Fibroblast of lung (primary cell): ENCODE results near the gene DUSP8. TPM values are rescaled to one million over a fixed set of nuclear protein-coding genes. Genes with fewer than 3 reads are reported as not detected.
"Not testable (repeated sequence)": the region's sequence is repeated elsewhere in the genome, so short reads cannot be mapped to it uniquely, and the experiment has no call there.

ENCODE experiments used
- DNase-seq, 2 donors: peaks; one replicate each; pipeline versions ENCODE4 v3.0.0 to v3.0.0-alpha.2; 2010; ENCODE audit warnings: low read depth in 2 of 2
- H2AFZ ChIP-seq: 2 replicates; pipeline ENCODE4 v1.5.1; 2012; ENCODE audit warnings: low read length, control low read depth, inconsistent platforms
- H3K27ac ChIP-seq: 2 replicates; pipeline ENCODE4 v1.5.1; 2011; ENCODE audit warnings: low read length, control low read depth; ENCODE audit not compliant: insufficient read depth
- H3K27me3 ChIP-seq: 2 replicates; pipeline ENCODE4 v1.5.1; 2011; ENCODE audit warnings: mild to moderate bottlenecking, low read length; ENCODE audit not compliant: control insufficient read depth, insufficient read depth
- H3K36me3 ChIP-seq: 2 replicates; pipeline ENCODE4 v1.5.1; 2011; ENCODE audit warnings: low read length; ENCODE audit not compliant: control insufficient read depth, insufficient read depth
- H3K4me1 ChIP-seq: 2 replicates; pipeline ENCODE4 v1.5.1; 2011; ENCODE audit warnings: low read length; ENCODE audit not compliant: control insufficient read depth, insufficient read depth; ENCODE audit errors: extremely low read depth
- H3K4me2 ChIP-seq: 2 replicates; pipeline ENCODE4 v1.5.1; 2011; ENCODE audit warnings: low read length, control low read depth; ENCODE audit not compliant: insufficient read depth; ENCODE audit errors: extremely low read depth
- H3K4me3 ChIP-seq, 4 experiments: fragments of 200-600 bp in 1 of 4; sonication (generic) in 1 of 4; replicated peaks in 1 of 4; 2 replicates each; pipeline ENCODE4 v1.5.1; 2011 to 2016; ENCODE audit warnings: low read length in 4 of 4, low read depth in 3 of 4, mild to moderate bottlenecking in 3 of 4, control low read depth in 2 of 4, inconsistent platforms in 1 of 4, mixed read lengths in 1 of 4; ENCODE audit not compliant: insufficient read depth in 1 of 4; ENCODE audit errors: control extremely low read depth in 1 of 4
- H3K79me2 ChIP-seq: 2 replicates; pipeline ENCODE4 v1.5.1; 2012; ENCODE audit warnings: mild to moderate bottlenecking, low read length, inconsistent platforms; ENCODE audit not compliant: control insufficient read depth, insufficient read depth
- H3K9ac ChIP-seq: 2 replicates; pipeline ENCODE4 v1.5.1; 2011; ENCODE audit warnings: mild to moderate bottlenecking, low read length, control low read depth; ENCODE audit not compliant: insufficient read depth
- H3K9me3 ChIP-seq: 2 replicates; pipeline ENCODE4 v1.5.1; 2012; ENCODE audit warnings: low read depth, low read length; ENCODE audit not compliant: control insufficient read depth, insufficient read depth
- H4K20me1 ChIP-seq: 2 replicates; pipeline ENCODE4 v1.5.1; 2011; ENCODE audit warnings: low read length; ENCODE audit not compliant: control insufficient read depth, insufficient read depth; ENCODE audit errors: extremely low read depth
- EZH2 ChIP-seq: IDR thresholded peaks from 2 replicates; pipeline ENCODE4 v1.5.1; 2012; ENCODE audit warnings: low read length, control low read depth, mild to moderate bottlenecking; ENCODE audit errors: missing control alignments
- polyA plus RNA-seq, 2 donors: library from polyadenylated mRNA; depleted of rRNA in 1 of 2; stranded (reverse) in 1 of 2; unstranded in 1 of 2; fragments of >200 nt; gene quantifications; 2 replicates each; pipeline ENCODE4 v1.2.1, GENCODE V29; 2011 to 2012; ENCODE audit warnings: missing spikeins in 1 of 2
- total RNA-seq: library from RNA; depleted of rRNA; stranded (reverse); fragments of >200 nt; gene quantifications from 2 replicates; pipeline ENCODE4 v1.2.1, GENCODE V29; 2014
- TF ChIP-seq, protein P1 (sequence below), 2 donors: IDR thresholded peaks in 1 of 2; conservative IDR thresholded peaks in 1 of 2; 1 replicate in 1 of 2; 2 replicates in 1 of 2; pipeline ENCODE4 v1.5.1; 2011 to 2012; ENCODE audit warnings: low read length in 2 of 2, control low read depth in 1 of 2, inconsistent platforms in 1 of 2, low read depth in 1 of 2, mild to moderate bottlenecking in 1 of 2

Gene DUSP8
- total and polyA plus RNA-seq, 2 donors (not counting 1 experiment from before 2014, with no cell fraction given) = 0.62 to 0.66 TPM

- Histone ChIP-seq H3K79me2 (no peaks in the 10 kb centered on the region), H3K4me3 (no peak overlapping the region), H3K36me3 (no peaks in the 10 kb centered on the region), H2AFZ (no peak overlapping the region), H3K27ac (no peak overlapping the region), H3K9ac (no peak overlapping the region), H3K27me3 (no peaks in the 10 kb centered on the region), H3K4me1 (no peaks in the 10 kb centered on the region), H3K4me2 (no peak overlapping the region), H3K9me3 (no peaks in the 10 kb centered on the region), H4K20me1 (no peaks in the 10 kb centered on the region)
- TF ChIP-seq, protein P1, sequence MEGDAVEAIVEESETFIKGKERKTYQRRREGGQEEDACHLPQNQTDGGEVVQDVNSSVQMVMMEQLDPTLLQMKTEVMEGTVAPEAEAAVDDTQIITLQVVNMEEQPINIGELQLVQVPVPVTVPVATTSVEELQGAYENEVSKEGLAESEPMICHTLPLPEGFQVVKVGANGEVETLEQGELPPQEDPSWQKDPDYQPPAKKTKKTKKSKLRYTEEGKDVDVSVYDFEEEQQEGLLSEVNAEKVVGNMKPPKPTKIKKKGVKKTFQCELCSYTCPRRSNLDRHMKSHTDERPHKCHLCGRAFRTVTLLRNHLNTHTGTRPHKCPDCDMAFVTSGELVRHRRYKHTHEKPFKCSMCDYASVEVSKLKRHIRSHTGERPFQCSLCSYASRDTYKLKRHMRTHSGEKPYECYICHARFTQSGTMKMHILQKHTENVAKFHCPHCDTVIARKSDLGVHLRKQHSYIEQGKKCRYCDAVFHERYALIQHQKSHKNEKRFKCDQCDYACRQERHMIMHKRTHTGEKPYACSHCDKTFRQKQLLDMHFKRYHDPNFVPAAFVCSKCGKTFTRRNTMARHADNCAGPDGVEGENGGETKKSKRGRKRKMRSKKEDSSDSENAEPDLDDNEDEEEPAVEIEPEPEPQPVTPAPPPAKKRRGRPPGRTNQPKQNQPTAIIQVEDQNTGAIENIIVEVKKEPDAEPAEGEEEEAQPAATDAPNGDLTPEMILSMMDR (conservative IDR thresholded peaks at IDR 0.05 in 1 of 2, IDR thresholded peaks at IDR 0.05 in 1 of 2; ENCODE audit: low read depth in 1 of 2, low read length in 2 of 2) = no peak
- TF ChIP-seq EZH2 = no peak
- DNase-seq = no peak
Measured at GRCh38 chr11:1618231-1618630, 46.2 kb upstream of the DUSP8 start.

DNA sequence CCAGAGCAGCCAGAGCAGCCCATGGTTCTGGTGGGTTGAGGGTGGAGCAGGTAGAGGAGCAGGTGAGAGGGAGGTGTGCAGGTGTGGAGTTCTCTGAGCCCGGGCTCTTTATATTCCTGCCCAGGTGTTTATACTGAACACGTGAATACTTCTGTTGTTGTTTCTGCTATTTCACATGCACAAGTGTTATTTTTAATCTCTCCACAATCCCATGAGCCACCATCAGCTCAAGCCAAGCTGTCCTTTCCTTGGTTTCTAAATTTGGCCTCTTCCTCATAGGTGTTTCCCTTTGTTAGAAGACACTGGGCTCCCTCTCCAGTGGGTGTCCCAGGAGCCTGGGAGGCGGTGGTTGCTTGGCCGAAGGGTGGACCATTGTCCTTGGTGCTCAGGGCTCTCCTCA is 36.3 kb upstream of the DUSP8 start, which contains the start of gene KRTAP5-3:
Gene KRTAP5-3, minus strand, starts transcription at position 101 of the 400 bp plus-strand sequence. Its CDS starts 78 bp downstream, at position 23.
- Histone ChIP-seq H4K20me1 (no peaks in the 10 kb centered on the region), H3K4me2 (no peak within 1 kb of the TSS), H3K4me3 (no peak within 1 kb of the TSS), H3K4me1 (no peaks in the 10 kb centered on the region), H3K9me3 (no peaks in the 10 kb centered on the region), H3K27ac (no peak within 1 kb of the TSS), H3K9ac (no peak within 1 kb of the TSS), H3K79me2 (no peaks in the 10 kb centered on the region), H2AFZ (no peak within 1 kb of the TSS), H3K27me3 (no peaks in the 10 kb centered on the region), H3K36me3 (no peaks in the 10 kb centered on the region)
- TF ChIP-seq, protein P1 (conservative IDR thresholded peaks at IDR 0.05 in 1 of 2, IDR thresholded peaks at IDR 0.05 in 1 of 2; ENCODE audit: low read depth in 1 of 2, low read length in 2 of 2) = no peak
- TF ChIP-seq EZH2 = no peak
- no peak for DNase-seq

DNA sequence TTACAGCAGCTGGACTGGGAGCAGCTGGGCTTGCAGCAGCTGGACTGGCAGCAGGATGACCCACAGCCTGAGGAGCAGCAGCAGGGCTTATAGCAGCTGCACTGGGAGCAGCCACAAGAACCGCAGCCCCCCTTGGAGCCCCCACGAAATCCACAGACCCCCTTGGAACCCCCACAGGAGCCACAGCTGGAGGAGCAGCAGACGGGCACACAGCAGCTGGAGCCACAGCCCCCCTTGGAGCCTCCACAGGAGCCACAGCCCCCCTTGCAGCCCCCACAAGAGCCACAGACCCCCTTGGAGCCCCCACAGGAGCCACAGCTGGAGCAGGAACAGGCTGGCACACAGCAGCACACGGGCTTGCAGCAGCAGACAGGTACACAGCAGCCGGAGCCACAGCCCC is 35.8 kb upstream of the DUSP8 start:
- peak in 1 of 2 donors; percentile 48 for DNase-seq
- not testable (repeated sequence) for H3K4me1 ChIP-seq, H3K4me2 ChIP-seq, H3K9me3 ChIP-seq, H3K36me3 ChIP-seq, H3K4me3 ChIP-seq, H2AFZ ChIP-seq, H3K79me2 ChIP-seq, H3K27ac ChIP-seq, H4K20me1 ChIP-seq, H3K27me3 ChIP-seq, H3K9ac ChIP-seq

DNA sequence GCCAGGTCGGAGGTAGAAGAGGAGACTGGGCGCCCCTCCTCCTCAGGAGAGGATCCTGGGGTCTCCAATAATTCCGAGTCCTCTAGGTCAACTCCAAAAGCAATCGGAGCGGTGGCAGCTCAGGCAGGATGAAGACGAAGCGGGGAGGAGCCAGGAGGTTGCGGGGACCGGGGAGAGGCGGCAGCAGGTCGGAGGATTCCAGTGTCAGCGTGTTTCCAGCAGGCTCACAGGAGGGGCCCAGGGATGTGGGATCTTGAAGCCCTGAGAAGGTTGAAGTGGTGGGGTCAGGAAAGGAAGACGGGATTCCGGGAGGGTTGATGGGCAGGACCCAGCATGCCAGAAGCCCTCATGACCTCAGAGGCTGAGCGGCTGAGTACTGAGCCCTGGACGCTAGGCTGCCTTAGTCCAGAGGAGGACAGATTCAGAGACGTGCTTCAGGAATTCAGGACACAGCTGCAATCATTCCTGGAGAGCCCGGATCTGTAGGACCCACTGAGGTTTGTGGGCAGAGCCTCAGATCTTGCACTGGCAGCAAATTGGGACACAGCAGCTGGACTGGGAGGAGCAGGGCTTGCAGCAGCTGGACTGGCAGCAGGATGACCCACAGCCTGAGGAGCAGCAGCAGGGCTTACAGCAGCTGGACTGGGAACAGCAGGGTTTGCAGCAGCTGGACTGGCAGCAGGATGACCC is 35.2 kb upstream of the DUSP8 start:
- H3K27me3 ChIP-seq, H3K4me1 ChIP-seq, H3K9ac ChIP-seq, H3K4me2 ChIP-seq, H3K9me3 ChIP-seq, H3K36me3 ChIP-seq, H4K20me1 ChIP-seq, H3K79me2 ChIP-seq, DNase-seq, H3K27ac ChIP-seq, H2AFZ ChIP-seq, H3K4me3 ChIP-seq: not testable (repeated sequence)

DNA sequence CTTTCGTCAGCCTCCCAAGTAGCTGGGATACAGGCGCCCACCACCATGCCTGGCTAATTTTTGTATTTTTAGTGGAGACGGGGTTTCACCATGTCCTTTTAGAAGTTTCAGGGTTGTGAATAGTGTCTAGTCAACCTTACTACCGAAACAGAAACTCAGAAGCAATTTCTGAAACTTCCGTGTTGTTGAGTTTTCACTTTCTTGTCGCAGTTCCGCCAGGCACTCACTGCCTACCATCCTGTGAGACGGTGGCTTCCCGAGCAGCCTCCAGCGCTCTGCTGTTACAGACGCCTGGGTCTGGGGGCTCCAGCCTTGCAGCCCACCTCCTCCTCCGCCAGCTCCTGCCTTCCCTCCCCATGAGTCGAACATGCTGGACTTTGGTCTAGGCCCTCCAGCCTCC is 33.9 kb upstream of the DUSP8 start:
- H2AFZ ChIP-seq, H3K27me3 ChIP-seq, DNase-seq, H3K36me3 ChIP-seq, H3K9me3 ChIP-seq, H4K20me1 ChIP-seq, H3K79me2 ChIP-seq, H3K9ac ChIP-seq, H3K4me1 ChIP-seq, H3K4me3 ChIP-seq, H3K27ac ChIP-seq, H3K4me2 ChIP-seq: not testable (repeated sequence)
